ENCODE data around the gene ZBTB11.

ZBTB11 gene

GRCh38 chr3:101675709-101676215, 1.2 kb downstream of the ZBTB11 start:
- DNase-seq (ENCODE audit: extremely low read depth, low read depth), result no peak
- TF ChIP-seq CTCF (IDR thresholded peaks at IDR 0.05; ENCODE audit: low read depth, low read length, missing control alignments), result no peak
- peak overlapping the region; percentile 100 for H3K4me3 ChIP-seq (replicated peaks; ENCODE audit: low read depth, low read length)

GRCh38 chr3:101674518-101674917, 2.4 kb downstream of the ZBTB11 start:
- H3K4me3 ChIP-seq (replicated peaks; ENCODE audit: low read depth, low read length), result peak overlapping the region; percentile 100; the same call in 1 of the 2 replicates
- TF ChIP-seq CTCF (IDR thresholded peaks at IDR 0.05; ENCODE audit: low read depth, low read length, missing control alignments), result no peak
- DNase-seq (ENCODE audit: extremely low read depth, low read depth), result no peak

GRCh38 chr3:101673953-101674352, 3.0 kb downstream of the ZBTB11 start:
- no peak for TF ChIP-seq CTCF (IDR thresholded peaks at IDR 0.05; ENCODE audit: low read depth, low read length, missing control alignments)
- DNase-seq (ENCODE audit: extremely low read depth, low read depth), result no peak
- H3K4me3 ChIP-seq (replicated peaks; ENCODE audit: low read depth, low read length), result no peak overlapping the region

- TF ChIP-seq CTCF (IDR thresholded peaks at IDR 0.05; ENCODE audit: low read depth, low read length, missing control alignments), result no peak
- no peak overlapping the region for H3K4me3 ChIP-seq (replicated peaks; ENCODE audit: low read depth, low read length)
- no peak for DNase-seq (ENCODE audit: extremely low read depth, low read depth)
These were observed 5.9 kb downstream of the ZBTB11 start for GRCh38 chr3:101671014-101671413.

- TF ChIP-seq CTCF (IDR thresholded peaks at IDR 0.05; ENCODE audit: low read depth, low read length, missing control alignments), result no peak
- no peak for DNase-seq (ENCODE audit: extremely low read depth, low read depth)
- no peak overlapping the region for H3K4me3 ChIP-seq (replicated peaks; ENCODE audit: low read depth, low read length)
These were observed 9.1 kb downstream of the ZBTB11 start for GRCh38 chr3:101667844-101668243.

- H3K4me3 ChIP-seq (replicated peaks; ENCODE audit: low read depth, low read length), result no peak overlapping the region
- no peak for DNase-seq (ENCODE audit: extremely low read depth, low read depth)
- TF ChIP-seq CTCF (IDR thresholded peaks at IDR 0.05; ENCODE audit: low read depth, low read length, missing control alignments), result no peak
These were observed 9.6 kb downstream of the ZBTB11 start for GRCh38 chr3:101667331-101667730.

- no peak overlapping the region for H3K4me3 ChIP-seq (replicated peaks; ENCODE audit: low read depth, low read length)
- DNase-seq (ENCODE audit: extremely low read depth, low read depth), result no peak
- no peak for TF ChIP-seq CTCF (IDR thresholded peaks at IDR 0.05; ENCODE audit: low read depth, low read length, missing control alignments)
These were observed 11.1 kb downstream of the ZBTB11 start for GRCh38 chr3:101665851-101666250.
